Stimulated activated CD8-positive, alpha-beta memory T cell treated with anti-CD3 and anti-CD28 coated beads, Interleukin-7, amount 100 ng/mL, for 48 hours (primary cell): ENCODE results near the gene CELSR2.

Experiments used
- DNase-seq, 2 donors: peaks; one replicate each; pipeline ENCODE4 v3.0.0-alpha.2; 2020; ENCODE audit warnings: low read depth in 1 of 2; ENCODE audit errors: extremely low read depth in 1 of 2

Gene CELSR2

GRCh38 chr1:109262231-109263055, 13.1 kb downstream of the CELSR2 start:
- no peak for DNase-seq

- no peak for DNase-seq
Measured at GRCh38 chr1:109263234-109263596, 13.9 kb downstream of the CELSR2 start.

- DNase-seq: peak; percentile 32 to 64
Measured at GRCh38 chr1:109263597-109264378, 14.4 kb downstream of the CELSR2 start.

DNA sequence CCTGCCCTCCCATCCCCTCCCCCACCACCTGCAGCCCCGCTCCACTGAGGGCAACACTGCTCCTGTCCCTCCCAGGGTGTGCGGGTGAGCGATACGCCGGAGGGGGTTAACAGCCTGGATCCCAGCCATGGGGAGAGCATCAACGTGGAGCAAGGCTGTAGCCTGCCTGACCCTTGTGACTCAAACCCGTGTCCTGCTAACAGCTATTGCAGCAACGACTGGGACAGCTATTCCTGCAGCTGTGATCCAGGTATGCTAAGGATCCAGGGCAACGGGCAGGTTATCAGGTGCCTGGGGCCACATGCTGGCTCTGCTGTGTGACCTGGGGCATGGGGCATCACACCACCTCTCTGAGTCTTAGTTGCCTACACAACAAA, 15.0 kb downstream of the CELSR2 start:
- DNase-seq: no peak

DNA sequence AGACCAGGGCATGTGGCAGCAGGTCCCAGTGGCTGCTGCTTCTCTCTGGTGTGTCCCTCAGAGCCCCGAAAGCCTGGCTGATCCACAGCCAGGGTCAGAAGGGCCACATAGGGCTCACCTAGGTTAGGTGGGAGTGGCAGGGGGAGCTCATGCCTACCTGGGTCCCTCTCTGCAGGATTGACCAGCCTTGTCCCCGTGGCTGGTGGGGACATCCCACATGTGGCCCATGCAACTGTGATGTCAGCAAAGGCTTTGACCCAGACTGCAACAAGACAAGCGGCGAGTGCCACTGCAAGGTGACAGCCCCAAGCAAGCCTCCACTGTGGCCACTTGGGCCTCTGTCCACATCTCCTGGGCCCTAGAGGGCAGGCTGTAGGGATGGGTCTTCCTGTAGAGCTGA, 15.7 kb downstream of the CELSR2 start:
- no peak for DNase-seq

DNA sequence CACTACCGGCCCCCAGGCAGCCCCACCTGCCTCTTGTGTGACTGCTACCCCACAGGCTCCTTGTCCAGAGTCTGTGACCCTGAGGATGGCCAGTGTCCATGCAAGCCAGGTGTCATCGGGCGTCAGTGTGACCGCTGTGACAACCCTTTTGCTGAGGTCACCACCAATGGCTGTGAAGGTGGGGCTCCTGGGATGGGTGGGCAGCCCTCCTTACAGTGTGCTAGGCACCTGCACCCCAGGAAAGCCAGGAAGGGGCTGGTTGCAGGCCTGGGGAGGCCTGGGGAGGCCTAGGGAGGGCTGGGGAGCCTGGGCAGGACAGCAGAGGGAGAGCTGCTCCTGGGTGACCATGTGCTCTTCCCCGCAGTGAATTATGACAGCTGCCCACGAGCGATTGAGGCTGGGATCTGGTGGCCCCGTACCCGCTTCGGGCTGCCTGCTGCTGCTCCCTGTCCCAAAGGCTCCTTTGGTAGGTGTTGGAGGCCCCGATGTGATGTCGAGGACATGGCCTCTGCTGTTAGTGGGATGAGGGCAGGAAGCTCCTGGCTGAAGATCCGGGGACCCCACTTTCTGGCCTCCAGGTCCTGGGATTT, 16.5 kb downstream of the CELSR2 start:
- DNase-seq: no peak

GRCh38 chr1:109266965-109267364, 17.6 kb downstream of the CELSR2 start:
- DNase-seq: no peak

DNA sequence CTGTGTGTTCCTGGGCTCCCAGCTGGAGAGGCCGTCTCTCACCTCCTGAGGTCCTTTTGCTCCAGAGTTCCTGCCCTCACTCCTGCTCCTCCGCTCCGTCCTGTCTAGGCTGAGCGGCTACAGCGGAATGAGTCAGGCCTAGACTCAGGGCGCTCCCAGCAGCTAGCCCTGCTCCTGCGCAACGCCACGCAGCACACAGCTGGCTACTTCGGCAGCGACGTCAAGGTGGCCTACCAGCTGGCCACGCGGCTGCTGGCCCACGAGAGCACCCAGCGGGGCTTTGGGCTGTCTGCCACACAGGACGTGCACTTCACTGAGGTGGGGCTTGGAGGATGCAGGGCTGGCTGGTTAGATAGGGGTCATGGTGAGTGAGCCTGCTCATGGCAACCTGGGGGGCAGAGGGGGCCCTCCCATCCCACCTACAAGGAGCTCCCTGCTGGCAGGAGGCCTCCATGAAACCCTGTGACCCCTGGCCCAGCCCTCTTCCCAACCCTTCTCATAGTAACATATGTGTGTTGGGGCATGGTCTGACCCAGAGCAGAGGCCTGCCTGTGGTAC, 18.5 kb downstream of the CELSR2 start:
- no peak for DNase-seq

- no peak for DNase-seq
Measured at GRCh38 chr1:109268431-109269211, 19.3 kb downstream of the CELSR2 start.

GRCh38 chr1:109269212-109269980, 20.1 kb downstream of the CELSR2 start:
- DNase-seq: no peak

DNA sequence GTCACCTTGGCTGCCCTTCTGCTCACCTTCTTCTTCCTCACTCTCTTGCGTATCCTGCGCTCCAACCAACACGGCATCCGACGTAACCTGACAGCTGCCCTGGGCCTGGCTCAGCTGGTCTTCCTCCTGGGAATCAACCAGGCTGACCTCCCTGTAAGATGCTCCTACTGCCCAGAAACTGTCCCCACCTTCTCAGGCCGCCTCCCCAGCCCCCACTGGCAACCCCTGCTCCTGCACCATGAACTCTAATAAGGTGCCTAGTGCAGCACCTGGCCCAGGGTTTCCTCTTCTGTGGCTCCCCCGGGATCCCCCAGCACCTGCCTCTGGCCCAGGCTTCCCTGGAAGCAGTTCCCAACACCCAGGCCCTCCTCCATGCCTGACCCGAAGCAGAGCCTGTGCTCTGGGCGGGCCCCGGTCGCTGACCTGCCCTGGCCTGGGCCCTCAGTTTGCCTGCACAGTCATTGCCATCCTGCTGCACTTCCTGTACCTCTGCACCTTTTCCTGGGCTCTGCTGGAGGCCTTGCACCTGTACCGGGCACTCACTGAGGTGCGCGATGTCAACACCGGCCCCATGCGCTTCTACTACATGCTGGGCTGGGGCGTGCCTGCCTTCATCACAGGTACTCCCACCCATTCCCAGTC, 20.8 kb downstream of the CELSR2 start:
- no peak for DNase-seq

DNA sequence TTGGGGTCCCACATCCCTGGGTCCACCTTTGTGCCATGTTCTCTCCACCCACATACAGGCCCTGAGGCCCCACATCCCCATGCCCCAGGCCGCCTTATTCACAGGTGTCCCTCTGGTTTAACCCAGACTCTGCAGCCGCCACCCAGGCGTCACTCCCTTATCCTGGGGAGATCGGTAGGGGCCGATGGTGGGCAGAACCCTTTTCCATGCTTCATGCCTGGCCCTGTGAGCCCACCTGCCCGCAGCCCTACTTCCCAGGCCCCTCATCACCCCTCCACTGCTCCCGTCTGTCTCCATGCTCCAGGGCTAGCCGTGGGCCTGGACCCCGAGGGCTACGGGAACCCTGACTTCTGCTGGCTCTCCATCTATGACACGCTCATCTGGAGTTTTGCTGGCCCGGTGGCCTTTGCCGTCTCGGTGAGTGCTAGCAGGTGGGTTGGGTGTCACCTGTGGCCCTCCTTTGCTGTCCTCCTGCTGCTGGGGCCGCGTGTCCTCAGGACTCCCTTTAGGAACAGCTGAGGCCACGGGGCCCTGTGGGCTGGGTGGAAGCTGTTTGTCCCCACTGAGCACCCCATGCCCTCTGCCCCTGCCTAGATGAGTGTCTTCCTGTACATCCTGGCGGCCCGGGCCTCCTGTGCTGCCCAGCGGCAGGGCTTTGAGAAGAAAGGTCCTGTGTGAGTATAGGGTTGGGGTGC, 21.4 kb downstream of the CELSR2 start:
- DNase-seq: no peak

- no peak for DNase-seq
Measured at GRCh38 chr1:109271458-109271857, 22.1 kb downstream of the CELSR2 start.

DNA sequence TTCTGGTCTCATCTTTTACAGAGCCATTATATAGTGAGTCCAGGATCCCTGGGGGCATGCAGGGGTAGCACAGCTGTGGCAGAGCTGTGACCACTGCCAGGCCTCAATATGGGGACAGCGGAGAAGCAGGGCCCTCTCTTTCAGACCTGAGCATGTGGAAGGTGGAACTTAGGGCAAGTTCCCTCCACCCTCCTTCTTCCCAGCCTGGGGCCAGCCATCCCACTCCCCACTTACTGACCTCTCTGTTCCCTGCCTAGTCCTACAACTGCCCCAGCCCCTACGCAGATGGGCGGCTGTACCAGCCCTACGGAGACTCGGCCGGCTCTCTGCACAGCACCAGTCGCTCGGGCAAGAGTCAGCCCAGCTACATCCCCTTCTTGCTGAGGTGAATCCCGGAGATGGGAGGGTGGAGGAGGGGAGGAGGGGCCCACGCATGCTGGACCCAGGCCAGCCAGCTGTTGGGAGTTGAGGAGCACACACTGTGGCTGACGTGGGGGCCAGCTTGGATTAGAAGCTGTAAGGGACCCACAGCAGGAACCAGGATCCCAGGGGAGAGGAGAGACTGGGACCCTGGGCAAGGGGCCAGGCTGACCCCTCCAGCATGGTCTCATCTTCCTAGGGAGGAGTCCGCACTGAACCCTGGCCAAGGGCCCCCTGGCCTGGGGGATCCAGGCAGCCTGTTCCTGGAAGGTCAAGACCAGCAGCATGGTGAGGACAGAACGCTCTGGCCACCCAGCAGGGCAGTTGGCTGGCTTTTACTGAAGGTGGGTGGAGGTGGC, 22.9 kb downstream of the CELSR2 start:
- DNase-seq: no peak

GRCh38 chr1:109272831-109273547, 23.6 kb downstream of the CELSR2 start:
- no peak for DNase-seq

GRCh38 chr1:109273570-109274288, 24.4 kb downstream of the CELSR2 start:
- DNase-seq: no peak
